DMS153 (cell line): ENCODE measurements around the gene PLET1.
A peak's percentile ranks its signal among the peaks of the same experiment; 100 is the strongest.

Source experiments
- DNase-seq: peaks from one replicate; lab custom pipeline; 2025; lab: John Stamatoyannopoulos, UW

The PLET1 gene

GRCh38 chr11:112281726-112282125 lies 21.1 kb upstream of the PLET1 start:
- peak; percentile 12 for DNase-seq

- DNase-seq: peak; percentile 66
Measured at GRCh38 chr11:112280268-112281126, 19.8 kb upstream of the PLET1 start.

GRCh38 chr11:112279901-112280267 lies 19.2 kb upstream of the PLET1 start:
- DNase-seq: no peak

GRCh38 chr11:112278803-112279202 lies 18.1 kb upstream of the PLET1 start:
- DNase-seq: no peak

- DNase-seq: no peak
Measured at GRCh38 chr11:112277941-112278340, 17.3 kb upstream of the PLET1 start.

GRCh38 chr11:112277029-112277428 lies 16.4 kb upstream of the PLET1 start:
- no peak for DNase-seq

GRCh38 chr11:112274007-112274783 lies 13.5 kb upstream of the PLET1 start:
- DNase-seq: no peak

- no peak for DNase-seq
Measured at GRCh38 chr11:112273066-112273465, 12.4 kb upstream of the PLET1 start.

- DNase-seq: no peak
Measured at GRCh38 chr11:112271242-112271641, 10.6 kb upstream of the PLET1 start.

- peak; percentile 32 for DNase-seq
Measured at GRCh38 chr11:112270551-112271180, 10.0 kb upstream of the PLET1 start.

GRCh38 chr11:112269139-112269538 lies 8.5 kb upstream of the PLET1 start:
- no peak for DNase-seq

GRCh38 chr11:112268406-112268805 lies 7.7 kb upstream of the PLET1 start:
- no peak for DNase-seq

- DNase-seq: no peak
Measured at GRCh38 chr11:112267188-112267591, 6.5 kb upstream of the PLET1 start.

GRCh38 chr11:112266410-112266778 lies 5.7 kb upstream of the PLET1 start:
- no peak for DNase-seq

- no peak for DNase-seq
Measured at GRCh38 chr11:112265659-112266409, 5.2 kb upstream of the PLET1 start.

GRCh38 chr11:112255067-112255720 lies 5.5 kb downstream of the PLET1 start:
- DNase-seq: peak; percentile 13

GRCh38 chr11:112253605-112254242 lies 6.9 kb downstream of the PLET1 start:
- DNase-seq: no peak

- DNase-seq: no peak
Measured at GRCh38 chr11:112249871-112250610, 10.6 kb downstream of the PLET1 start.

GRCh38 chr11:112248201-112248600 lies 12.5 kb downstream of the PLET1 start:
- DNase-seq: no peak

- DNase-seq: no peak
Measured at GRCh38 chr11:112247201-112247600, 13.5 kb downstream of the PLET1 start.
